HG03342 (cell line): Measurements from ENCODE around the gene YRDC.

Experiments used
- ATAC-seq: cut with Tn5 transposase; IDR thresholded peaks from one replicate; pipeline ENCODE4 v1.9.1; 2021; ENCODE audit warnings: mild to moderate bottlenecking, moderate library complexity; ENCODE audit not compliant: unreplicated experiment

Gene YRDC

DNA sequence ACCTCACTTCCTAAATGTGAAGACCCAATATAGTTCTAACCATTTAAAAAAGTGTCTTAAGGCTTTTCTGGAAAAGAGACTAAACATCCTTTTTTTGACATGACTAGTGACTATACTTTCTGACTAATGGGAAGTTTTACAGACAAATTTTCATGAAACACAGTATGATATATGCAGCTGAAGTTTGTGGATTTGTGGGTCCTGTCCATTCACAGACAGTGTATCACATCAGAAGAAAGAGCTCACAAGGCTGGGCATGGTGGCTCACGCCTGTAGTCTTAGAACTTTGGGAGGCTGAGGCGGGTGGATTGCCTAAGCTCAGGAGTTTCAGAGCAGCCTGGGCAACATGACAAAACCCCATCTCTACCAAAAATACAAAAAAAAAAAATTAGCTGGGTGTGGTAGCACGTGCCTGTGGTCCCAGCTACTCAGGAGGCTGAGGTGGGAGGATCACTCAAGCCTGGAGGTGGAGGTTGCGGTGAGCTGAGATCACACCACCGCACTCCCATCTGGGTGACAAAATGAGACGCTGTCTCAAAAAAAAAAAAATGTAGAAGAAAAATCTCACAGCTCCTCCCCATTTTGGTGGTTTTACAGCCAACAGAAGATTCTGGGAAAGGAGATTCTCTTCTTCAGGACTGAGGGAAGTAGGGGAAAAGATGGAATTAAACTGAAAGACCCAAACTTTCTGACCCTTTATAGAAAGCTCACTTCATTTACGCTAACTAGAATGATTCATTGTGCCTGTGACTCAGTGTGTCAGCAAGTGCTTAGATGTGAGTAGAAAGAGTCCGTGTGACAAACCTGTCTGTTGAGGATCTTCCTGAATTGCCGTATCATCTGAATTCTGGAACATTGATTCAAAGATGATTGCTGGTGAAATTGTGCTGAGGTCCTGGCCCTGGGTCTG lies 15.2 kb upstream of the YRDC start:
- ATAC-seq: no peak

DNA sequence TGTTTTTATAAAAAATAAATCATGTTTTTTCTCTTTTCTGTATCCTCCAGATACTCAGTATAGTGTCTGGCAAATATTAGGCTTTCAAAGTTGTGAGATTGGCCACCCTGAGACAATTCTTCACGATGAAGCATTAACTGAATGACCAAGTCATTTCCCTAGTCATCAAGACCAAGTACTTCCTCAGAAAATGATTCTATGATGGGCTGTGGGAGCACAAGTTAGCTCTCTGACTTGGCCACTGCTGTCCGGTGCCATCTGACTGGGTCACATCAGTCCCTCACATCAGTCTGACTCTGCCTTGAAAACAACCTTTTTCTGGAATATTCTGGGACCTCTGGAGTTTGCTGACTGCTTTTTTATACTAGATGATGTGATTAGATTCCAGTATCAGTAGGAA lies 13.5 kb upstream of the YRDC start:
- ATAC-seq: no peak

DNA sequence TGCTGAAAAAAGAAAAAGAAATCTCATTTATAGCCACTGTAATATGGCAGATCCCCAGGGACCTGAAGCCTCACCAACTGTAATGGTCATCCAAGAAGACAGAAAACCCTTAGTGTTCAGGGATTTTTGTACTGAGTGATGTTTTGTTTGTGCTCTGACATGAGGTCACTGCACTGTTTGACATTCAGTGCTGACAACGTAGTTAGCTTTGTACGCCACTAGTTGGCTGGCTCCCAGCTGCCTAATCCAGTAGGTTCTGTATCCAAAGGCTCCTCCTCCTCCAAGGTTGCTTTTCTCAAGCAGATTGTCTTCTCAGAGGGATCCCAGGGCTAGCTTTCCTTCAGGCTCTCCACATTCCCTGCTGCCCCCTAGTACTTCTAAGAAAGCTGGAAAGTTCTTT lies 9.5 kb upstream of the YRDC start:
- ATAC-seq: no peak

DNA sequence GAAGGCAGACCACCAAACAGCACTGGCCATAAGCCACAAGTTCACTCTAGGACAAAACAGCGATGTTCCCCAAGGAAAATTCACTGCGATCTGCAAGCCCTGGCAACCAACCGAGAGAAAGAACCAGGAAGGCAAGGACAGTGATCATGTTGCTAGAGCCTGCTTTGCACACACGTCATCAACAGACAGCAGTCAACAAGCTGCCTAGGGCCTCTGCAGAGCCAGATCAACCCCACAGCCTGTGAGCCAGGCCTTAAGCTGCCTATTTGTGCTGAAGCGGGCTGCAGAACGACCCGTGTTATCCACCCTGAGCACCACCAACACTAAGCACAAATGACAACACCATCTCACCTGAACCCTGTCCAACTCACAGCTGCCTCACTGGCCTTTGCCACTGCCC lies 6.2 kb upstream of the YRDC start:
- ATAC-seq: no peak

- ATAC-seq: no peak
These were observed 5.6 kb upstream of the YRDC start for GRCh38 chr1:37813529-37814145.

GRCh38 chr1:37811027-37811655 lies 3.1 kb upstream of the YRDC start:
- ATAC-seq: no peak

DNA sequence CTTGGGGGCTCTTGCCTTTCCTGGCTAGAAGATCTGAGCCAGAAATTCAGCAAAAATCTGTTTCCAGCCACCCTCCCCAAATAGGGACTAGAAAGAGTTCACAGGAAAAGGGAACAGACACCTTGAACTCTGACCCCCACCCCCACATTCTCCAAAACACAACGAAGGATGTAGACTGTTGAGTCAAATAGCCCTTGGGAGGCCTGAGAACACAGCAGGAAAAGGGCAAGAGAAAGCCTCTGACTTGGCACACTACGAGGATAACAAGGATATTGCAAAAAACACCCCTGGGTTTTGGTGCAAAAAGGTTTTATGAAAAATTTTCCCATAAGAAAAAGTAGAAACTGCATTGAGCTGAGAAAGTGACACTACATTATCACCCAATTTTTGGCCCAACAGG lies 1.9 kb upstream of the YRDC start:
- no peak for ATAC-seq

- ATAC-seq: peak; percentile 17
These were observed 636 bp upstream of the YRDC start for GRCh38 chr1:37808369-37809319.

DNA sequence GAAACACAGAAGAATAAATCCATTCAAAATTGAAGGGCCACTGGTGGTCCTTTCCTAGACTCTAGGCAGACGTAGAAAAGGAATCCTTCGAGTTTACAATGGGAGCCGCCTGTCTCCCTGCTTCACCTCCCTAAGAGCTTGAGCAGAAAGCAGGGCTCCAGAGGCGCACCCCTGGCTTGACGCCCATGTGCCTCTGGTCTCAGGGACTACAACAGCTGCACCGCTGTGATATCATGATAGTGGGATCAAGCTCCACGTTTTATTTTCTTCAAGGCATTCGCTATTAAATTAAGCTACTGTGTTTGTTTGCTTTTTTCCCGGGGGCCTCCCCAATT lies 821 bp downstream of the YRDC start:
- no peak for ATAC-seq

GRCh38 chr1:37802439-37802838 lies 5.6 kb downstream of the YRDC start:
- no peak for ATAC-seq

- ATAC-seq: no peak
These were observed 10.2 kb downstream of the YRDC start for GRCh38 chr1:37797750-37798345.

GRCh38 chr1:37795340-37796125 lies 12.5 kb downstream of the YRDC start:
- no peak for ATAC-seq

DNA sequence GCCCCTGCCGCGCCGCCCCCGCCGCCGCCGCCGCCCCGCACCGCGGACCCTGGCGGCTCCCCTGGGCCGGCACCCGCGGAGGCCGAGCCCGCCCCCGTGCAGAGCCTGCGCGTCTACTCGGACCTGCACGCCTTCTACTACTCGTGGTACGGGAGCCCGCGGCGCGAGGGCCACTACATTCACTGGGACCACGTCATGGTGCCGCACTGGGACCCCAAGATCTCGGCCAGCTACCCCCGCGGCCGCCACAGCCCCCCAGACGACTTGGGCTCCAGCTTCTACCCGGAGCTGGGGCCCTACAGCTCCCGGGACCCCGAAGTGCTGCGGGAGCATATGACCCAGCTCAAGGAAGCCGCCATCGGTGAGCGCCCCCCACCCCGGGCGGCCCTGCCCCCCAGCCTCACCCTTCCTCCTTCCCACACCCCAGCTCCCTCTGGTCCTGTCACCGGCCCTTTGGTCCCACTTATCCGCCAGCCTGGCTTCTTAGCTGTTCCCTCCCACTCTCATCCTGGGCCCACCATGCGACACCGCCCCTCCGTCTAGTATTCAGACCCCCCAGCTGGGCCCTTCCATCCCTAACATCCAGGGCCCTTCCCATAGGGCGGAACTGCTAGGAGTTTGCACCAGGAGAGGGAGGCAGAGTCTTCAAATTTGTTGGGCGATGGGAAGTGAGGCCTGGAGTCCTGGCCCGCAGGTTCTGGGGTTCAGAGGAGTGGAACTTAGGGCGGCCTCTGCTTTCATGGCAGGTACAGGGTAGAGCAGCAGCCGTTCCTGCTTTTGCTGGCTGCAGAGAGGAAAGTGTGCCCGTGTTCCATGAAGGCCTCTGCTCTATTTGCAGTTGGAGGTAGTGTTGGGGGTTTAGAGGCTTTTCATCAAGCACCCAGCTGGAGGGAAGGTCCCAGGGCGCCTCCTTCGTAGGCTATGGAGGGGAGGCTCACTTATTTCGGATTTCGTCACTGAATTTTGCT lies 13.4 kb downstream of the YRDC start:
- peak; percentile 26 for ATAC-seq

DNA sequence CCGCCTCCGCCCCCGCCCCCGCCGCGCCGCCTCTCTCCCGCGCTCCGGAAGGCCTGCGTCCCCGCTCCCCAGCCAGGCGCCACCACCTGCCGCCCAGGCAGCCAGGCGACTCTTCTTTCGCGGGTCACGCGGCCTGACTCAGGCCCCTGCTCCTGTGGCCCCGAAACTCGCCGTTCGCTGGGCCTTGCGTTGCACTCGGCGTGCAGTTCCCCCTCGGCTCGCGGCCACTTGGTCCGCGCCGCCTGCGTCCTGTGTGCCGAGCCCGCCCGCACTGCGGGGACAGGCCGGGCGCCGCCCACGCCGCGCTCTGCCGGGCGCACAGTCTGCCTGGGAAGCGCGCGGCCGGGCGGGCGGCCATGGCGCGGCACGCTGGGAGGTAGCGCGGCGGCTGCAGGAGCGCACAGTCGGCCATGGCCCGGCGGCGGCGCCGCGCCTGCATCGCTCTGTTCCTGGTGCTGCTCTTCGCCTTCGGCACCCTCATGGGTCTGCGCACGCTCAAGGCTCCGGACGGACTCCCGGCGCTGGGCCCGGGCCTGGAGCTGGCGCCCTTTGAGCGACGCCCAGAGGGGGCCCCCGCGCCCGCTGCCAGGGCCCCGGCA lies 14.1 kb downstream of the YRDC start, which contains the start of gene MANEAL:
Gene MANEAL, plus strand, starts transcription at position 75 of the 599 bp plus-strand sequence. Its CDS starts 336 bp downstream, at position 411.
- ATAC-seq: peak; percentile 61

- ATAC-seq: no peak
These were observed 14.9 kb downstream of the YRDC start for GRCh38 chr1:37792943-37793686.

- no peak for ATAC-seq
These were observed 25.5 kb downstream of the YRDC start for GRCh38 chr1:37782491-37782890.

DNA sequence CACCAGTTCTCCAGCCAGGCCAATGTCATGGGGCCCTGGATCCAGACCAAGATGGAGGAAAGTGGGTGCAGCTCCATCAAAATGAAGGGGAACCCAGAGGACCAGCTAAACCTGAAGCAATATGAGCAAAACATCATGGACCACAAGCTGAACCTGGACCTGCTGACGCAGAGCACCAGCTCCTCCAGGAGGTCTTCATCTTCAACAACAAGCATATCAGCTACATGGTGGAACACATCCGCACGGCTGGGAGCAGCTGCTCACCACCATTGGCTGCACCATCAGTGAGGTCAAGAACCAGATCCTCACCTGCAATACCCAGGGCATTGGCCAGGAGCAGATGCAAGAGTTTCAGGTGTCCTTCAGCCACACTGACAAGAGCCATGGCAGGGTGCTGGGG lies 29.4 kb downstream of the YRDC start:
- ATAC-seq: no peak
